B cell (primary cell): ENCODE measurements around the gene CAAP1. TPM values are rescaled to one million over a fixed set of nuclear protein-coding genes. Genes with fewer than 3 reads are reported as not detected.

Source experiments
- ATAC-seq: fragments of 200-7000 bp; cut with Tn5 transposase; one replicate; pipeline ENCODE4 v1.10.0; 2021; ENCODE audit warnings: low read depth, mild to moderate bottlenecking, moderate number of reproducible peaks, moderate library complexity
- CTCF ChIA-PET: fragments of 350-600 bp; sonication (Branson Sonifier 250); formaldehyde crosslinking; loops from one replicate; lab custom pipeline; 2021; ENCODE audit warnings: antibody characterized with exemption, inconsistent platforms; lab: Charles Lee
- POLR2A ChIA-PET: fragments of 350-600 bp; sonication (Branson Sonifier 250); formaldehyde crosslinking; loops from one replicate; lab custom pipeline; 2021; ENCODE audit warnings: antibody characterized with exemption; lab: Charles Lee
- DNase-seq: peaks from one replicate; pipeline ENCODE4 v3.0.0; 2013
- H2AFZ ChIP-seq: 2 replicates; pipeline ENCODE4 v1.6.1; 2012; ENCODE audit warnings: mild to moderate bottlenecking, low read depth, low read length; ENCODE audit not compliant: insufficient read depth, poor library complexity, severe bottlenecking
- H3K27ac ChIP-seq, 2 donors: 1 replicate in 1 of 2; 2 replicates in 1 of 2; pipeline ENCODE4 v1.5.1; 2012 to 2013; ENCODE audit warnings: low read length in 2 of 2, mild to moderate bottlenecking in 2 of 2, moderate library complexity in 1 of 2
- H3K27me3 ChIP-seq, 4 experiments: fragments of 200-600 bp in 1 of 4; sonication (generic) in 1 of 4; replicated peaks in 1 of 4; 1 replicate in 2 of 4; 2 replicates in 2 of 4; pipeline versions ENCODE4 v1.6.1 to v1.7.0; 2013 to 2016; ENCODE audit warnings: low read length in 3 of 4, mild to moderate bottlenecking in 2 of 4, mixed read lengths in 1 of 4, moderate library complexity in 1 of 4; ENCODE audit not compliant: insufficient read depth in 4 of 4, control insufficient read depth in 3 of 4; ENCODE audit errors: control extremely low read depth in 1 of 4
- H3K36me3 ChIP-seq, 2 experiments: replicated peaks in 1 of 2; 1 replicate in 1 of 2; 2 replicates in 1 of 2; pipeline versions ENCODE4 v1.6.1 to v1.7.1; 2013; ENCODE audit warnings: low read length in 1 of 2; ENCODE audit not compliant: insufficient read depth in 2 of 2, control insufficient read depth in 1 of 2; ENCODE audit errors: control extremely low read depth in 1 of 2, extremely low read depth in 1 of 2
- H3K4me1 ChIP-seq, 2 donors: fragments of 200-600 bp in 1 of 2; sonication (generic) in 1 of 2; 1 replicate in 1 of 2; 2 replicates in 1 of 2; pipeline versions ENCODE4 v1.5.1 to v1.6.1; 2013 to 2017; ENCODE audit warnings: low read length in 2 of 2; ENCODE audit not compliant: control insufficient read depth in 2 of 2, insufficient read depth in 2 of 2
- H3K4me2 ChIP-seq: replicated peaks from 2 replicates; pipeline ENCODE3; 2012; ENCODE audit warnings: mild to moderate bottlenecking, low read depth, low read length; ENCODE audit not compliant: poor library complexity, severe bottlenecking
- H3K4me3 ChIP-seq, 5 experiments: fragments of 200-600 bp in 1 of 5; sonication (generic) in 1 of 5; 1 replicate in 3 of 5; 2 replicates in 2 of 5; pipeline versions ENCODE4 v1.5.1 to v1.7.0; 2011 to 2016; ENCODE audit warnings: low read length in 4 of 5, mild to moderate bottlenecking in 4 of 5, low read depth in 2 of 5, control low read depth in 1 of 5, moderate library complexity in 1 of 5; ENCODE audit not compliant: insufficient read depth in 1 of 5; ENCODE audit errors: control extremely low read depth in 1 of 5, extremely low read depth in 1 of 5
- H3K79me2 ChIP-seq: fragments of 200-600 bp; sonication (generic); one replicate; pipeline ENCODE4 v1.6.0; 2016; ENCODE audit warnings: low read length; ENCODE audit not compliant: control insufficient read depth, insufficient read depth
- H3K9ac ChIP-seq: fragments of 200-600 bp; sonication (generic); 2 replicates; pipeline ENCODE4 v1.6.1; 2017; ENCODE audit warnings: mild to moderate bottlenecking, low read length, moderate library complexity
- H3K9me3 ChIP-seq, 3 donors: one replicate each; pipeline versions ENCODE4 v1.6.1 to v1.7.1; 2013; ENCODE audit warnings: low read length in 2 of 3; ENCODE audit not compliant: control insufficient read depth in 2 of 3, insufficient read depth in 1 of 3; ENCODE audit errors: control extremely low read depth in 1 of 3
- H4K20me1 ChIP-seq: 2 replicates; pipeline ENCODE4 v1.6.0; 2012; ENCODE audit warnings: mild to moderate bottlenecking, low read length; ENCODE audit not compliant: insufficient read depth, control insufficient read depth, poor library complexity, severe bottlenecking
- H3K27ac Mint-ChIP-seq: one replicate; pipeline ENCODE4 v1.8.0; 2021; ENCODE audit warnings: mixed read lengths
- H3K27me3 Mint-ChIP-seq: one replicate; pipeline ENCODE4 v1.8.0; 2021; ENCODE audit warnings: mixed read lengths
- H3K4me1 Mint-ChIP-seq: one replicate; pipeline ENCODE4 v1.8.0; 2021; ENCODE audit warnings: mixed read lengths
- H3K4me3 Mint-ChIP-seq: one replicate; pipeline ENCODE4 v1.8.0; 2021; ENCODE audit warnings: mixed read lengths
- H3K9me3 Mint-ChIP-seq: one replicate; pipeline ENCODE4 v1.8.0; 2022; ENCODE audit warnings: mixed read lengths; ENCODE audit not compliant: insufficient read depth
- CTCF ChIP-seq: fragments of 200-600 bp; IDR thresholded peaks from one replicate; pipeline ENCODE4 v1.8.0; 2022; ENCODE audit warnings: antibody characterized with exemption, mild to moderate bottlenecking
- EZH2 ChIP-seq: IDR thresholded peaks from 2 replicates; pipeline ENCODE4 v1.6.1; 2012; ENCODE audit warnings: borderline replicate concordance, low read depth, mild to moderate bottlenecking, moderate library complexity, low read length; ENCODE audit not compliant: insufficient read depth, poor library complexity, severe bottlenecking
- WGBS: methylation state at CpG from one replicate; pipeline ENCODE4 v1.1.5; 2013; ENCODE audit warnings: missing lambda C conversion rate; ENCODE audit not compliant: insufficient coverage; 5-methylcytosine and 5-hydroxymethylcytosine counted together
- intact Hi-C: fragments of 100-400 bp; cut with micrococcal nuclease; formaldehyde crosslinking; loops from one replicate; pipeline ENCODE4 v1.10.0; 2022
- polyA plus RNA-seq: library from polyadenylated mRNA; depleted of rRNA; stranded (reverse); fragments of >200 nt; gene quantifications from 2 replicates; pipeline ENCODE4 v1.2.3, GENCODE V29; 2012
- total RNA-seq, 2 donors: library from RNA; stranded (reverse); fragments of 120-200 nt in 1 of 2; gene quantifications; 1 replicate in 1 of 2; 2 replicates in 1 of 2; pipeline versions ENCODE4 v1.2.3 to v1.2.4, GENCODE V29; 2013 to 2022

Gene CAAP1
- total and polyA plus RNA-seq, 2 donors (not counting 1 experiment from before 2014, with no cell fraction given): 8.5 to 13.3 TPM

DNA sequence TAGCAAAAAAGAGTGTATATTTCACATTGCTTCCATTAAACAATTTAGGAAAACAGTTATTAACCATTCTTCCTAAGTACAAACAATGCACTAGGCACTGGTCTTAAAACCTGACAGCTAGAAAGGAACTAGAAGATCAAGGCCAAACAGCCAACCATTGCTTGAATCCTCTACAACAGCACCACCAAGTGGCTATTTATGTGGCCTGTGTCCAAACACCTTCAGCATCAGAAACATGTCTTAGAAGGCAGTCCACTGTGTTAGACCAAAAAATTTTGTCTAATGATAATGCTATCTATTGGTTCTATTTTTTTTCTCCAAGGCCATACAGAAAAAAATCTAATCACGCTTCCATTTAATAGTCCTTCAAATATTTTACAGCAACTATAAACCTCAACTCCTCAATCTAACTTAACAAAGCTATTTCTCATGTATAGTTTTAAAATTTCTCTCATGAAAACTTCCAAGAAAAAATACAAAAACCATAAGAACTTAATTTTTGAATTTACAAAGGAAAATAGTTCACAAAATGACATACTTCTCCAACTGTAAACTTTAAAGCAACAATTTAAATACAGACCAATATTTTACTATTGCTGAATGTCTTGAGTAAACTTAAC lies 36.1 kb downstream of the CAAP1 start:
- no peak overlapping the region for H3K4me3 ChIP-seq
- H3K79me2 ChIP-seq: no peaks in the 10 kb centered on the region
- Mint-ChIP-seq H3K9me3 (no peaks in the 10 kb centered on the region), H3K4me3 (no peak overlapping the region), H3K27me3 (no peaks in the 10 kb centered on the region), H3K4me1 (no peaks in the 10 kb centered on the region), H3K27ac (no peak overlapping the region)
- no CpG with 5 or more reads among the region's 1 CpG for WGBS
- H3K4me1 ChIP-seq: no peaks in the 10 kb centered on the region
- intact Hi-C loops: no loop called here
- ChIA-PET POLR2A (no interaction called here), CTCF (no interaction called here)
- no peaks in the 10 kb centered on the region for H3K27me3 ChIP-seq
- TF ChIP-seq EZH2: no peak
- TF ChIP-seq CTCF: peak; percentile 35
- H3K4me2 ChIP-seq: no peak overlapping the region
- no peaks in the 10 kb centered on the region for H3K9me3 ChIP-seq
- no peak for ATAC-seq
- H3K36me3 ChIP-seq: peaks cover 4 to 47% of the 10 kb centered on the region in 2 experiments
- H4K20me1 ChIP-seq: no peaks in the 10 kb centered on the region
- H3K9ac ChIP-seq: no peak overlapping the region
- no peak overlapping the region for H3K27ac ChIP-seq
- no peak overlapping the region for H2AFZ ChIP-seq
- DNase-seq: peak; percentile 7

DNA sequence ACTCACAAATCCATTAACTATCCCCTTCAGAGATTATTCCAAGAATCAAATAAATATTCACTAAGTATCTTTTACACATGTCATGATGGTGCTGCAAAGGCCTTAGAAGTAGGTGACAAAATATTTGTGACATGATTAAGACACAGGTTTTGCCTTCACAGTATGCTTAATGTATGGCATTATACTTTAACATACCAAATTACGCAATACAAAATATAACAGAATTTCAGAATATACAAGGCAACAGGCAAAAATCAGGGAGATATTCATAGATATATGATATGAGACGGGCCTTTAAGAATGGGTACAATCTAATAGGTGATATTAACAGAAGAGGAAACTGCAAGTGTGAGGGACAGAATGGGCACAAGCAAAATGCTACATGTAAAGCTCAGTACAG lies 41.6 kb downstream of the CAAP1 start:
- Mint-ChIP-seq H3K4me3 (no peak overlapping the region), H3K4me1 (no peaks in the 10 kb centered on the region), H3K27me3 (no peaks in the 10 kb centered on the region), H3K27ac (no peak overlapping the region), H3K9me3 (no peaks in the 10 kb centered on the region)
- Histone ChIP-seq H3K27me3 (no peaks in the 10 kb centered on the region), H2AFZ (no peak overlapping the region), H4K20me1 (no peaks in the 10 kb centered on the region), H3K4me3 (no peak overlapping the region), H3K27ac (no peak overlapping the region), H3K4me2 (no peak overlapping the region), H3K9me3 (no peaks in the 10 kb centered on the region), H3K9ac (no peak overlapping the region), H3K36me3 (peaks cover 8 to 39% of the 10 kb centered on the region in 2 experiments), H3K79me2 (no peaks in the 10 kb centered on the region), H3K4me1 (no peaks in the 10 kb centered on the region)
- DNase-seq: no peak
- ChIA-PET POLR2A (no interaction called here), CTCF (no interaction called here)
- WGBS: 82% methylated on average over 1 of the region's 2 CpGs
- no peak for TF ChIP-seq EZH2
- no peak for TF ChIP-seq CTCF
- intact Hi-C loops: no loop called here
- no peak for ATAC-seq
